Measurements from ENCODE around the gene STARD7. TPM values are rescaled to one million over a fixed set of nuclear protein-coding genes. Genes with fewer than 3 reads are reported as not detected.

STARD7 gene
- total RNA-seq, 1 donor, result 170 TPM

GRCh38 chr2:96153291-96153713 lies 55.3 kb downstream of the STARD7 start:
- TF ChIP-seq CTCF (IDR thresholded peaks at IDR 0.05; ENCODE audit: insufficient read depth, low read length), result no peak
- no peak for DNase-seq (ENCODE audit: low read depth)
- no peak overlapping the region for H3K4me3 ChIP-seq (ENCODE audit: low read depth, low read length)

GRCh38 chr2:96152304-96153161 lies 56.1 kb downstream of the STARD7 start:
- TF ChIP-seq CTCF (IDR thresholded peaks at IDR 0.05; ENCODE audit: insufficient read depth, low read length), result no peak
- H3K4me3 ChIP-seq (ENCODE audit: low read depth, low read length), result no peak overlapping the region
- no peak for DNase-seq (ENCODE audit: low read depth)

- no peak overlapping the region for H3K4me3 ChIP-seq (ENCODE audit: low read depth, low read length)
- DNase-seq (ENCODE audit: low read depth), result no peak
- TF ChIP-seq CTCF (IDR thresholded peaks at IDR 0.05; ENCODE audit: insufficient read depth, low read length), result no peak
Observed at GRCh38 chr2:96151595-96152303, 56.9 kb downstream of the STARD7 start.

GRCh38 chr2:96150791-96151594 lies 57.6 kb downstream of the STARD7 start:
- no peak for DNase-seq (ENCODE audit: low read depth)
- H3K4me3 ChIP-seq (ENCODE audit: low read depth, low read length), result no peak overlapping the region
- TF ChIP-seq CTCF (IDR thresholded peaks at IDR 0.05; ENCODE audit: insufficient read depth, low read length), result no peak

GRCh38 chr2:96150007-96150640 lies 58.5 kb downstream of the STARD7 start:
- DNase-seq (ENCODE audit: low read depth), result no peak
- TF ChIP-seq CTCF (IDR thresholded peaks at IDR 0.05; ENCODE audit: insufficient read depth, low read length), result no peak
- no peak overlapping the region for H3K4me3 ChIP-seq (ENCODE audit: low read depth, low read length)

Measured in fibroblast of the aortic adventitia (primary cell).